GM19395 (cell line): ENCODE data around the gene TSSK3.
"Not testable (repeated sequence)": the region's sequence is repeated elsewhere in the genome, so short reads cannot be mapped to it uniquely, and the experiment has no call there.

Source experiments
- ATAC-seq: cut with Tn5 transposase; IDR thresholded peaks from one replicate; pipeline ENCODE4 v1.9.1; 2021; ENCODE audit warnings: mild to moderate bottlenecking, moderate library complexity; ENCODE audit not compliant: unreplicated experiment

Gene TSSK3

GRCh38 chr1:32396524-32396923 is 34.2 kb downstream of the TSSK3 start:
- ATAC-seq, result not testable (repeated sequence)

GRCh38 chr1:32398401-32398800 is 36.1 kb downstream of the TSSK3 start:
- no peak for ATAC-seq

- ATAC-seq, result no peak
These were observed 37.5 kb downstream of the TSSK3 start for GRCh38 chr1:32399843-32400242.

- ATAC-seq, result no peak
These were observed 38.7 kb downstream of the TSSK3 start for GRCh38 chr1:32400876-32401631.

GRCh38 chr1:32404946-32405345 is 42.6 kb downstream of the TSSK3 start:
- ATAC-seq, result no peak

- ATAC-seq, result no peak
These were observed 43.5 kb downstream of the TSSK3 start for GRCh38 chr1:32405672-32406467.

- no peak for ATAC-seq
These were observed 44.3 kb downstream of the TSSK3 start for GRCh38 chr1:32406629-32407111.

- ATAC-seq, result no peak
These were observed 48.9 kb downstream of the TSSK3 start for GRCh38 chr1:32411261-32411660.

GRCh38 chr1:32413507-32414185 is 51.3 kb downstream of the TSSK3 start:
- ATAC-seq, result no peak
